Measurements from ENCODE around the gene POLR2L.

GRCh38 chr11:868394-868793 is 26.1 kb upstream of the POLR2L start:
- no peak for TF ChIP-seq CTCF (IDR thresholded peaks at IDR 0.05)
- no peak for TF ChIP-seq POLR2AphosphoS5 (IDR thresholded peaks at IDR 0.05)
- TF ChIP-seq EP300 (IDR thresholded peaks at IDR 0.05), result no peak
- no peak for TF ChIP-seq POLR2A (IDR thresholded peaks at IDR 0.05)
